Left lung (tissue), 10 donors: Measurements from ENCODE around the gene HTRA2. TPM values are rescaled to one million over a fixed set of nuclear protein-coding genes. Genes with fewer than 3 reads are reported as not detected.

Experiments
- ATAC-seq: fragments of 200-7000 bp; cut with Tn5 transposase; one replicate; pipeline ENCODE4 v1.9.1; 2020; ENCODE audit warnings: moderate library complexity
- DNase-seq, 4 donors: peaks; one replicate each; pipeline ENCODE4 v3.0.0-alpha.2; 2013 to 2020
- H3K27ac ChIP-seq, 2 donors: fragments of 200-600 bp; sonication (generic) in 1 of 2; one replicate each; pipeline versions ENCODE4 v1.5.0 to v1.8.0; 2020 to 2021
- H3K27me3 ChIP-seq, 2 donors: fragments of 200-600 bp; sonication (generic) in 1 of 2; one replicate each; pipeline versions ENCODE4 v1.5.0 to v1.8.0; 2020 to 2021
- H3K36me3 ChIP-seq, 2 donors: fragments of 200-600 bp; sonication (generic) in 1 of 2; one replicate each; pipeline versions ENCODE4 v1.5.0 to v1.8.0; 2020 to 2021
- H3K4me1 ChIP-seq, 2 donors: fragments of 200-600 bp; one replicate each; pipeline ENCODE4 v1.8.0; 2021
- H3K4me3 ChIP-seq, 2 donors: fragments of 200-600 bp; sonication (generic) in 1 of 2; one replicate each; pipeline versions ENCODE4 v1.5.0 to v1.8.0; 2020 to 2021; ENCODE audit warnings: mild to moderate bottlenecking in 1 of 2
- H3K9me3 ChIP-seq, 2 donors: fragments of 200-600 bp; sonication (generic) in 1 of 2; one replicate each; pipeline versions ENCODE4 v1.5.0 to v1.8.0; 2020 to 2021
- CTCF ChIP-seq, 2 donors: fragments of 200-600 bp; sonication (generic) in 1 of 2; IDR thresholded peaks; one replicate each; pipeline versions ENCODE4 v1.5.0 to v1.8.0; 2021; ENCODE audit warnings: antibody characterized with exemption in 2 of 2
- intact Hi-C, 2 donors: fragments of 100-400 bp; cut with DNase I; formaldehyde crosslinking; loops; one replicate each; pipeline versions ENCODE4 v1.11.2 to v1.14.2; 2022
- polyA plus RNA-seq, 6 donors: library from polyadenylated mRNA; unstranded; fragments of 120-200 nt; gene quantifications; one replicate each; pipeline ENCODE4 v1.2.1, GENCODE V29; 2013; ENCODE audit not compliant: insufficient read length in 6 of 6
- total RNA-seq, 2 donors: library from RNA; stranded (reverse); fragmentation: NEBNext Ultra II Directional; extraction: Animal tissue kit (Norgen Biotek cat#: 25700); gene quantifications; one replicate each; pipeline ENCODE4 v1.2.1, GENCODE V29; 2021
- donor health status: DM: no; HTN: yes; CAD: no.
- donor health status: DM: no; HTN: no; CAD: no.

HTRA2 gene
- total and polyA plus RNA-seq, 8 donors = 29.4 to 36.6 (median 33.9) TPM

GRCh38 chr2:74491648-74492544 lies 37.8 kb upstream of the HTRA2 start:
- intact Hi-C loops = no loop called here
- H3K4me1 ChIP-seq = no peaks in the 10 kb centered on the region
- no peak for TF ChIP-seq CTCF (IDR thresholded peaks at IDR 0.05)
- H3K36me3 ChIP-seq = peaks cover 0 to 77% of the 10 kb centered on the region in 2 donors
- no peak for ATAC-seq
- no peaks in the 10 kb centered on the region for H3K9me3 ChIP-seq
- peak in 1 of 4 donors; percentile 38 for DNase-seq
- peaks cover 0 to 4% of the 10 kb centered on the region in 2 donors for H3K27me3 ChIP-seq
- H3K27ac ChIP-seq = no peak overlapping the region
- H3K4me3 ChIP-seq = no peak overlapping the region

DNA sequence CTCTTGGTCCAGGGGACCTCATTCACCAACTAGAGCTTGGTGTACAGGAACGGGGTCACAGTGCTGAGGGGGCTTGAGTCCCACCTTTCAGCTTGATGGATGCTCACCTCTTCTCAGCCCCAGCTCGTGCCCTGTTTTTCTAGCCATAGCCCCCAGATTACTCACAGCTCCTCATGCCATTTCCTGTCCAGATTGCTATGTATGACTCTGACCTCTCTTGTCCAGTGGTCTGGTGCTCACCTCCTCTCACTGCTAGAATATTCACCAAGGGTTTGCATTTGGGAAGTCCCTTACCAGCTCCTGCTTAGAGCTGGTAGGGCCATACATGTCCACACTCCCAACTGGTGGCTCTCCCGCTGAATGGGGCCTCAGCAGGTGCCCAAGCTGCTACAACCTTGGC lies 36.2 kb upstream of the HTRA2 start:
- Histone ChIP-seq H3K27me3 (peaks cover 14 to 20% of the 10 kb centered on the region in 2 donors), H3K36me3 (peaks cover 0 to 60% of the 10 kb centered on the region in 2 donors), H3K4me3 (no peak overlapping the region), H3K9me3 (no peaks in the 10 kb centered on the region), H3K27ac (no peak overlapping the region), H3K4me1 (peaks cover 11 to 13% of the 10 kb centered on the region in 2 donors)
- no peak for TF ChIP-seq CTCF (IDR thresholded peaks at IDR 0.05)
- no peak for ATAC-seq
- intact Hi-C loops = no loop called here
- DNase-seq = peak in 1 of 4 donors; percentile 8

DNA sequence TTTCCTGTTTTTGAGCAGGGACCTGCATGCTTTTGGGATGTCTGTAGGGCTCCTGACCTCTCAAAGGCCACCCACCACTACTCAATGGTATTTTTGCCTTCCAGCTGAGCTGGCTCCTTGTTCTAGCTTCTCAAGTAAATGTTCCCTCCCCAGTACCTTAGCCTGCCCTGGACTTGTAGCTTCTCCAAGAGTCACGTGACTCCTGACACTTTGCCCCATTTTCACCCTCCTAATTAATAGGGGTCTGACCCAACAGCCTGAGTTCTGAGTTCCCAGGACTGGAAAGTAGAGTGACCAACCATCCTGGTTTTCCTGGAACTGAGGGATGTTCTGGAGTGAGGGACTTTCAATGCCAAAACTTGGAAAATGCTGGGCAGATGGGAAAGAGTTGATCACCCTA lies 34.3 kb upstream of the HTRA2 start:
- H3K4me1 ChIP-seq = peaks cover 21 to 26% of the 10 kb centered on the region in 2 donors
- H3K9me3 ChIP-seq = no peaks in the 10 kb centered on the region
- no peak for DNase-seq
- H3K27ac ChIP-seq = no peak overlapping the region
- TF ChIP-seq CTCF (IDR thresholded peaks at IDR 0.05) = no peak
- peaks cover 30 to 39% of the 10 kb centered on the region in 2 donors for H3K27me3 ChIP-seq
- intact Hi-C loops = no loop called here
- no peak for ATAC-seq
- no peak overlapping the region for H3K4me3 ChIP-seq
- H3K36me3 ChIP-seq = peaks cover 0 to 42% of the 10 kb centered on the region in 2 donors

DNA sequence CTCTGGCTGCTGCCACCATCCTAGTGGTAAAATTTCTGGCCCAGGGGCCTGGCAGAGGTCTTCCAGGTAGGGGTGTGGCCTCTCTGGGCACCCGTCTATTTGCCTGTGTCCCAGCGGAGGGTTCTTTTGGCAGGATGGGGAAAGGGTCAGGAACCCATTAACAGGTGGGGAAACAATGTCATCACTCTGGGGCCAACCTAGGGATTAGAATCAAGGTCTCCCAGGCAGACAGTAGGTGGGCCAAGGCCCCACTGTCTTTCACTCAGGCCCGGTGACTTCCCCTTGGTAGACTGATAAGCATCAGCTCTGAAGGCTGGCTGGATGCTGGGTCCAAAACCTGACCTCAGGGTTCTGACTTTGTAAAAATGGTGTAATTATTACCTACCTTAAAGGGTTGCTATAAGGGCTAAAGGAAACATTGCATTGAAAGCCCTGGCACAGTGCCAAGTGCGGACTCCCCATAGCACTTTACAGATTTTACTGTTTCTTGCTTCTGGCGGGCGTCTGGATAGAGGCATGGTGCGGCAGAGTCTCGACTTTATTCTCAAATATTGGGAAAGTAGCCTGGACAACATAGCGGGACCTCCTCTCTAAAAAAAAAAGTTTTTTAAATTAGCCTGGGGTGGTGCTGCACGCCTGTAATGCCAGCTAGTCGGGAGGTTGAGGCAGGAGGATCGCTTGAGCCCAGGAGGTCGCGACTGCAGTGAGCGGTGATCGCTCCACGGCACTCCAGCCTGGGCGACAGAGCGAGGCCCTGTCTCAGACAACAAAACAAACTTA lies 32.5 kb upstream of the HTRA2 start:
- ATAC-seq (no peak), DNase-seq (peak in 1 of 4 donors; percentile 21)
- no peaks in the 10 kb centered on the region for H3K9me3 ChIP-seq
- H3K4me1 ChIP-seq = peaks cover 21 to 34% of the 10 kb centered on the region in 2 donors
- intact Hi-C loops = no loop called here
- H3K27ac ChIP-seq = no peak overlapping the region
- peak overlapping the region; percentile 33 to 53 for H3K4me3 ChIP-seq
- no peak for TF ChIP-seq CTCF (IDR thresholded peaks at IDR 0.05)
- H3K27me3 ChIP-seq = peaks cover 30 to 57% of the 10 kb centered on the region in 2 donors
- peaks cover 0 to 25% of the 10 kb centered on the region in 2 donors for H3K36me3 ChIP-seq
